ENCODE measurements around the gene CNIH2.
"Not testable (repeated sequence)": the region's sequence is repeated elsewhere in the genome, so short reads cannot be mapped to it uniquely, and the experiment has no call there.

Gene CNIH2

GRCh38 chr11:66313321-66314185, 35.6 kb downstream of the CNIH2 start:
- no peak for DNase-seq (ENCODE audit: extremely low read depth in 1 of 2, low read depth in 1 of 2)

GRCh38 chr11:66314186-66314501, 36.2 kb downstream of the CNIH2 start:
- DNase-seq (ENCODE audit: extremely low read depth in 1 of 2, low read depth in 1 of 2): no peak

- DNase-seq (ENCODE audit: extremely low read depth in 1 of 2, low read depth in 1 of 2): no peak
These were observed 36.9 kb downstream of the CNIH2 start for GRCh38 chr11:66314561-66315497.

GRCh38 chr11:66315498-66315885, 37.5 kb downstream of the CNIH2 start:
- DNase-seq (ENCODE audit: extremely low read depth in 1 of 2, low read depth in 1 of 2): no peak

- DNase-seq (ENCODE audit: extremely low read depth in 1 of 2, low read depth in 1 of 2): no peak
These were observed 38.2 kb downstream of the CNIH2 start for GRCh38 chr11:66315921-66316811.

- DNase-seq (ENCODE audit: extremely low read depth in 1 of 2, low read depth in 1 of 2): no peak
These were observed 38.9 kb downstream of the CNIH2 start, which contains the start of gene CD248 for GRCh38 chr11:66316849-66317251. Gene CD248 (minus strand): TSS chr11:66317044. CDS start chr11:66317027, 17 bp downstream.

GRCh38 chr11:66317322-66317722, 39.3 kb downstream of the CNIH2 start:
- no peak for DNase-seq (ENCODE audit: extremely low read depth in 1 of 2, low read depth in 1 of 2)

- peak; percentile 58 to 77 for DNase-seq (ENCODE audit: extremely low read depth in 1 of 2, low read depth in 1 of 2)
These were observed 40.0 kb downstream of the CNIH2 start for GRCh38 chr11:66317723-66318599.

- DNase-seq (ENCODE audit: extremely low read depth in 1 of 2, low read depth in 1 of 2): no peak
These were observed 40.6 kb downstream of the CNIH2 start for GRCh38 chr11:66318600-66318970.

- DNase-seq (ENCODE audit: extremely low read depth in 1 of 2, low read depth in 1 of 2): not testable (repeated sequence)
These were observed 42.3 kb downstream of the CNIH2 start for GRCh38 chr11:66320289-66320688.

GRCh38 chr11:66320748-66321147, 42.8 kb downstream of the CNIH2 start:
- not testable (repeated sequence) for DNase-seq (ENCODE audit: extremely low read depth in 1 of 2, low read depth in 1 of 2)

- no peak for DNase-seq (ENCODE audit: extremely low read depth in 1 of 2, low read depth in 1 of 2)
These were observed 43.6 kb downstream of the CNIH2 start for GRCh38 chr11:66321606-66322005.

GRCh38 chr11:66322732-66323427, 44.9 kb downstream of the CNIH2 start:
- DNase-seq (ENCODE audit: extremely low read depth in 1 of 2, low read depth in 1 of 2): no peak

- no peak for DNase-seq (ENCODE audit: extremely low read depth in 1 of 2, low read depth in 1 of 2)
These were observed 45.7 kb downstream of the CNIH2 start for GRCh38 chr11:66323684-66324083.

- no peak for DNase-seq (ENCODE audit: extremely low read depth in 1 of 2, low read depth in 1 of 2)
These were observed 46.7 kb downstream of the CNIH2 start for GRCh38 chr11:66324664-66325063.

GRCh38 chr11:66325263-66325671, 47.3 kb downstream of the CNIH2 start:
- no peak for DNase-seq (ENCODE audit: extremely low read depth in 1 of 2, low read depth in 1 of 2)

- no peak for DNase-seq (ENCODE audit: extremely low read depth in 1 of 2, low read depth in 1 of 2)
These were observed 48.5 kb downstream of the CNIH2 start for GRCh38 chr11:66326261-66327111.

All from activated CD8-positive, alpha-beta memory T cell treated with anti-CD3 and anti-CD28 coated beads for 1 hour (primary cell).